SH-SY5Y (cell line): ENCODE measurements around the gene ROBO3.

Experiments
- GATA2 ChIP-seq: IDR thresholded peaks from 2 replicates; pipeline ENCODE4 v1.6.1; 2011; ENCODE audit warnings: mild to moderate bottlenecking, low read depth, low read length
- GATA3 ChIP-seq: IDR thresholded peaks from 2 replicates; pipeline ENCODE4 v1.6.1; 2011; ENCODE audit warnings: low read depth, mild to moderate bottlenecking, low read length, moderate library complexity

Gene ROBO3, protein sequence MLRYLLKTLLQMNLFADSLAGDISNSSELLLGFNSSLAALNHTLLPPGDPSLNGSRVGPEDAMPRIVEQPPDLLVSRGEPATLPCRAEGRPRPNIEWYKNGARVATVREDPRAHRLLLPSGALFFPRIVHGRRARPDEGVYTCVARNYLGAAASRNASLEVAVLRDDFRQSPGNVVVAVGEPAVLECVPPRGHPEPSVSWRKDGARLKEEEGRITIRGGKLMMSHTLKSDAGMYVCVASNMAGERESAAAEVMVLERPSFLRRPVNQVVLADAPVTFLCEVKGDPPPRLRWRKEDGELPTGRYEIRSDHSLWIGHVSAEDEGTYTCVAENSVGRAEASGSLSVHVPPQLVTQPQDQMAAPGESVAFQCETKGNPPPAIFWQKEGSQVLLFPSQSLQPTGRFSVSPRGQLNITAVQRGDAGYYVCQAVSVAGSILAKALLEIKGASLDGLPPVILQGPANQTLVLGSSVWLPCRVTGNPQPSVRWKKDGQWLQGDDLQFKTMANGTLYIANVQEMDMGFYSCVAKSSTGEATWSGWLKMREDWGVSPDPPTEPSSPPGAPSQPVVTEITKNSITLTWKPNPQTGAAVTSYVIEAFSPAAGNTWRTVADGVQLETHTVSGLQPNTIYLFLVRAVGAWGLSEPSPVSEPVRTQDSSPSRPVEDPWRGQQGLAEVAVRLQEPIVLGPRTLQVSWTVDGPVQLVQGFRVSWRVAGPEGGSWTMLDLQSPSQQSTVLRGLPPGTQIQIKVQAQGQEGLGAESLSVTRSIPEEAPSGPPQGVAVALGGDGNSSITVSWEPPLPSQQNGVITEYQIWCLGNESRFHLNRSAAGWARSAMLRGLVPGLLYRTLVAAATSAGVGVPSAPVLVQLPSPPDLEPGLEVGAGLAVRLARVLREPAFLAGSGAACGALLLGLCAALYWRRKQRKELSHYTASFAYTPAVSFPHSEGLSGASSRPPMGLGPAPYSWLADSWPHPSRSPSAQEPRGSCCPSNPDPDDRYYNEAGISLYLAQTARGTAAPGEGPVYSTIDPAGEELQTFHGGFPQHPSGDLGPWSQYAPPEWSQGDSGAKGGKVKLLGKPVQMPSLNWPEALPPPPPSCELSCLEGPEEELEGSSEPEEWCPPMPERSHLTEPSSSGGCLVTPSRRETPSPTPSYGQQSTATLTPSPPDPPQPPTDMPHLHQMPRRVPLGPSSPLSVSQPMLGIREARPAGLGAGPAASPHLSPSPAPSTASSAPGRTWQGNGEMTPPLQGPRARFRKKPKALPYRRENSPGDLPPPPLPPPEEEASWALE (N-terminal part only)

GRCh38 chr11:124865181-124865901, at the start of gene ROBO3:
ROBO3 (plus strand) TSS chr11:124865432; CDS start chr11:124865578, 146 bp downstream.
- TF ChIP-seq GATA2 (no peak), GATA3 (no peak)

- no peak for TF ChIP-seq GATA3
- TF ChIP-seq GATA2: no peak
These were observed 48.2 kb upstream of the ROBO3 start for GRCh38 chr11:124817036-124817435.

- TF ChIP-seq GATA2 (no peak), GATA3 (no peak)
These were observed 43.1 kb upstream of the ROBO3 start for GRCh38 chr11:124821995-124822730.

- TF ChIP-seq GATA2 (no peak), GATA3 (no peak)
These were observed 41.5 kb upstream of the ROBO3 start for GRCh38 chr11:124823512-124824376.

- TF ChIP-seq GATA3: no peak
- no peak for TF ChIP-seq GATA2
These were observed 39.4 kb upstream of the ROBO3 start for GRCh38 chr11:124825876-124826275.

DNA sequence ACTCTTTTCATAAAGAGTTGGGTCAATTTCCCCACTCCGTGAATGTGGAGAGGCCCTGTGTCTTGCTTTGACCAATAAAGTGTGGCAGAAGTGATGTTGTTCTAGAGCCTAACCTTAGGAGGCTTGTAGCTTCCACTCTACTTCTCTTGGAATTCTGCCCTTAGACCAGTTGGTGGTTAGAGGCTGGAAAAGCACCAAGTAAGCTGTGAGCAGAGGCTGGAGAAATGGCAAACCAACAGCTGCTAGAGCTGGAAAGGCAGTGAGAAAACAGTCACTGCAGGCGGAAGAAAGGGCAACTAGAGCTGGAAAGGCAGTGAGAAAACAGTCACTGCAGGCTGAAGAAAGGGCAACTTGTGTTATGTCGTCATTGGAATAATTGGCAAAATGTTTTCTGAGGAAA, 35.2 kb upstream of the ROBO3 start:
- no peak for TF ChIP-seq GATA3
- no peak for TF ChIP-seq GATA2

DNA sequence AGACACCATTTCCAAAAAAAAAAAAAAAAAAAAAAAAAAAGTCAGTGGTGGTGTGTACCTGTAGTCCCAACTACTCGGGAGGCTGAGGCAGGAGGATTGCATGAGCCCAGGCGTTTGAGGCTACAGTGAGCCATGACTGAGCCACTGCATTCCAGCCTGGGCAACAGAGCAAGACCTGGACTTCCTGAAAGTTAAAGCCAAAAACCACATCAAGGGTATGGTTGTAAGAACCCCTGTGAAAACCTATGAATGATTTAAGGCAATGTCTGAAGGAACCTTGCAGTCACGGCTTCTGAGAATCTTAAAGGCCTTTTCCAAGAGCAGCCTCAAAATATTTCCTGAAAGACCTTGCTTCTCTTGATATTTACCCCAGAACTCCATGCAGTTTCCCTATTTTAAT, 34.5 kb upstream of the ROBO3 start:
- TF ChIP-seq GATA3 (no peak), GATA2 (no peak)

DNA sequence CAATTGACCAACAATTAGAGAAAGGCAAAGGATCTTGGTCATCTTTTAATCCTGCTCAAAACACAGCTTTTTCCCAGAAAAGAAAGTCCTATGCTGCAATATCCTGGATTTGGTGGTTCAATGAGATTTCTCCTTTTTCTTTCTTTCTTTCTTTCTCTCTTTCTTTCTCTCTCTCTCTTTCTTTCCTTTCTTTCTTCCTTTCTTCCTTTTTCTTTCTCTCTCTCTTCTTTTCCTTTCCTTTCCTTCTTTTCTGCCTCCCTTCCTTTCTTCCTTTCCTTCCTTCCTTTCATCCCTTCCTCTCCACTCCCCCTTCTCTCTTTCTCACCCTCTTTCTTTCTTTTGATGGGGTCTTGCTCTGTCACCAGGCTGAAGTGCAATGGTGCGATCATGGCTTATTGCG, 33.3 kb upstream of the ROBO3 start:
- TF ChIP-seq GATA2 (no peak), GATA3 (no peak)

DNA sequence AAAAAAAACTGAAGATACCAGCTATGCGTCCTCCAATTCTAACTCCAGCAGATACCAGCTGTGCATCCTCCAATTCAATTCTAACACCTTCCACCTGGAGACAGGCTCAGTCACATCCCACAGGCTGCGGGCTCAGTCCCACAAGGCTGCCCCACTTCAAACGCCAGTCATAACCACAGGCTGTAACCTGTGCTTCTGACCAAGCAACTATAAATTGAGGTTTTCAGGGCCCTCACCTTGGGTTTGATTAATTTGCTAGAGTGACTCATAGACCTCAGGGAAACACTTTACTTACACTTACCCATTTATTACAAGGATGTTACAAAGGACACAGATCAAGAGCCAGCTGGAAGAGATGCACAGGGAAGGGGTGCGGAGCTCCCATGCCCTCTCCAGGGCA, 32.7 kb upstream of the ROBO3 start:
- TF ChIP-seq GATA3 (no peak), GATA2 (no peak)

DNA sequence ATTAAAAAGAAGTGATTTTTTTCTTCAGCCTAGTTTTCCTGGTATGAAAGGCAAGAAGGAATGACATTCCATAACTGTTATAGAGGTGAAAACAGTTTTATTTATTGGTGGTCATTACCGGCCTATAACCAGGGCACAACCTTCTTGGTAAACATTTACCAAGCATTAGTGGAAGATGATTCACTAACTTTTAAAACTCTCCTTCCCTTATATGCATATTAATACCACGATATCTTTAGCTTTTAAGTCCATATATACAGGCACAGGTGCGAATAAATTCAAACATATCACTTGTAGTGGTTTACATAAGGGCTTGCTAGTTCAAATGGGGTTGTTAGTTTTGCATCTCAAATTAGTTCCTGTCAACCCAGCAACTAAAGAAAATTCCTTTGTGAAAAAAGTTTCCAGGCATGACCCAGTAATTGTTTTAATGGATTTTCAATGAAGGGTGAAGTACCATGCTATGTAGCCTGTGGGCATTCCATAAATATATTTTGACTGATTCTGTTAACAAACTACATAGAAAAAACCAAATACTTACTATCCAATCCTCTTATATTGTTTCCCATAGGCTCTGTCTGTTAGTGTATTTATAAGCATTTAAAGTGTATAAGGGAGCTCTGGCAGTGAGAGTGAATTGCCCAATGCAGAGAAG, 30.6 kb upstream of the ROBO3 start:
- TF ChIP-seq GATA2 (no peak), GATA3 (no peak)

DNA sequence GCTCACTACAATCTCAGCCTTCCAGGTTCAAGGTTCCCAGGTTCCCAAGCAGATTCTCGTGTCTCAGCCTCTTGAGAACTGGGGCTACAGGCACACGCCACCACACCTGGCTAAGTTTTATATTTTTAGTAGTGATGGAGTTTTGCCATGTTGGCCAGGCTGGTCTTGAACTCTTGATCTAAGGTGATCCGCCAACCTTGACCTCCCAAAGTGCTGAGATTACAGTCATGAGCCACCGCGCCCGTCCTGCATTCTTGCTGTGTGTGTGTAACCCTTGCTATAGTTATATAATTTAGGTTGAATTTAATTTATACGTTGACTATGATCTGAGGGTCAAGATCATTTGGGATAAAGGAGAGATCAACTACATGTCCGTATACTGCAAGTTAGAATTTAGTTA, 29.3 kb upstream of the ROBO3 start:
- TF ChIP-seq GATA3: no peak
- no peak for TF ChIP-seq GATA2
